ENCODE measurements around the gene SWI5. TPM values are rescaled to one million over a fixed set of nuclear protein-coding genes. Genes with fewer than 3 reads are reported as not detected.
A peak's percentile ranks its signal among the peaks of the same experiment; 100 is the strongest.

Gene SWI5
- total RNA-seq, 1 experiment from 2014 or later, result 68.8 TPM

- no peak for DNase-seq (ENCODE audit: low read depth)
These were observed 45.3 kb downstream of the SWI5 start for GRCh38 chr9:128321343-128321742.

- DNase-seq (ENCODE audit: low read depth), result no peak
These were observed 45.9 kb downstream of the SWI5 start for GRCh38 chr9:128321879-128322403.

DNA sequence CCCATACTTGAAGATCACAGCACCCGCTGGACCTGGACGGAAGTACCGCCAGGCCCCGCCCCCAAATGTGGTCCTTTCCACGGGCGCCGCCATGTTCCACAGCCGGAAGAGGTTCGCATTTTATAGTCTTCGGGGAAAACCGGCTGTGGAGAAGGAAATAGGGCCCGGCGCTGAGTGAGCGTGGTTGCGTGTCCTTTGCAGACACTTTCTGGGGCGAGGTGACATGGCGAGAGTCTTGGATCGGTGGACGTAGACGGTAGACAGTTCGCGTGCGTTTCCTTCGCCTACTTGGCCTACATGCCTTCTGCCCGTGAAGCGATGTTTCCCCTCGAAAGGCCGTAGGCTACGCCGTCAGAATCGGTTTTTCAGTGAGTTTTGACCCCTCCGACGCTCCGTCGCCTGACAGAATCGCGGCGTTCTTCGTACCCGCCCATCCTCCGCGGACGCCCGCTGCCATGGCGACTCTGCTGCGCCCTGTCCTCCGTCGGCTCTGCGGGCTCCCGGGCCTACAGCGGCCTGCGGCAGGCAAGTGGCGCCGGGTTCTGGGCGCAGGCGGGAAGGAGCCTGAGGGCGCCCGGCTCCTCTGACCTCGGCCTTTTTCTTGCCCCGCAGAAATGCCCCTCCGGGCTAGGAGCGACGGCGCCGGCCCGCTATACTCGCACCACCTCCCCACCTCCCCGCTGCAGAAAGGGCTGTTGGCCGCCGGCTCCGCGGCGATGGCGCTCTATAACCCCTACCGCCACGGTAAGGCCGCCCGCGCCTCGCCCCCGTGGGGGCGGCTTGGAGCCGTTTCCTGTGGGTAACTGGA lies 46.5 kb downstream of the SWI5 start, which contains the start of the genes COQ4 and TRUB2:
COQ4 (plus strand) TSS at position 436 of the 808 bp plus-strand sequence; CDS start at position 456, 20 bp downstream.
TRUB2 (minus strand) TSS at position 44 of the 808 bp plus-strand sequence; CDS start at position 5, 39 bp downstream.
- DNase-seq (ENCODE audit: low read depth), result peak; percentile 95

- peak; percentile 45 for DNase-seq (ENCODE audit: low read depth)
These were observed 47.2 kb downstream of the SWI5 start for GRCh38 chr9:128323212-128323730.

DNA sequence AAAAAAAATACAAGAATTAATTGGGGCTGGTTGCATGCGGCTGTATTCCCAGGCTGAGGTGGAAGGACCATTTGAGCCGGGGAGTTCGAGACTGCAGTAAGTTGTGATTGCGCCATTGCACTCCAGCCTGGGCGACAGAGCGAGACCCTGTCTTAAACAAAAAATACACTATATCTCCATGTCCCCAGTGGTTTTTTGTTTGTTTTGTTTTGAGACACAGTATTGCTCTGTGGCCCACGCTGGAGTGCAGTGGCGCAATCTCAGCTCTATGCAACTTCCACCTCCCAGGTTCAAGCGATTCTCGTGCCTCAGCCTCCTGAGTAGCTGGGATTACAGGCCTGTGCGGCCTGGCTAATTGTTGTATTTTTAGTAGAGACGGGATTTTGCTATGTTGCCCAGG lies 47.7 kb downstream of the SWI5 start:
- DNase-seq (ENCODE audit: low read depth), result no peak

GRCh38 chr9:128324401-128324800 lies 48.3 kb downstream of the SWI5 start:
- DNase-seq (ENCODE audit: low read depth), result no peak

GRCh38 chr9:128325629-128326028 lies 49.6 kb downstream of the SWI5 start:
- no peak for DNase-seq (ENCODE audit: low read depth)

DNA sequence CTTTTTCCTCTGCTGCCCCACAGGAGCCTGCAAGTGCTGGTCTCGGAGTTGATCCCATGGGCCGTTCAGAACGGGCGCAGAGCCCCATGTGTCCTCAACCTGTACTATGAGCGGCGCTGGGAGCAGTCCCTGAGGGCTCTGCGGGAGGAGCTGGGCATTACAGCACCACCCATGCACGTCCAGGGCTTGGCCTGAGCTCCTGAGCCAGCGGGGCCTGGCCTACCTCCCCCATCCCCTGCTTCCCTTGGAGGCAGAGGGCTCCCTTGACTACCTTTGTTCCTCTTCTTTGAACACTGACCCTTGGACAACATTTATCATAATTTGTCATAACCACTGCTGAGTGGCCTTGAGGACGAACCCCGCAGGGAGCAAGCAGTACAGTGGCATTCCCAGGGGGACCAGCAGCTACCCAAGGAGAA lies 57.4 kb downstream of the SWI5 start:
- DNase-seq (ENCODE audit: low read depth), result no peak

DNA sequence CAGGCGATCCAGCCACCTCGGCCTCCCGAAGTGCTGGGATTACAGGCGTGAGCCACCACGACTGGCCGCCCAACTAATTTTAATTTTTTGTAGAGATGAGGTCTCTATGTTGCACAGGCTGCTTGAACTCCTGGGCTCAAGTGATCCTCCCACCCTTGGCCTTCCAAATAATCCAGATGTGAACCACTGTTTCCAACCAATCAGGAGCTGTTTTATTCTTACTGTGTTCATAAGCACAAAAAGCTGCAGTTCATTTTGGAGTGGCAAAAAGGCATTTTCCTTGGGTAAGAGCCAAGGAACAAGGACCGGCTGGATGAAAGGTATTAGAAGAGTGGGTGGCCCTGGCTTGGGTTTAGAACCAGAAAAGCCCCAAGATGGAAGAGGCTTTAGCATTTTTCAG lies 59.1 kb downstream of the SWI5 start:
- DNase-seq (ENCODE audit: low read depth), result no peak

DNA sequence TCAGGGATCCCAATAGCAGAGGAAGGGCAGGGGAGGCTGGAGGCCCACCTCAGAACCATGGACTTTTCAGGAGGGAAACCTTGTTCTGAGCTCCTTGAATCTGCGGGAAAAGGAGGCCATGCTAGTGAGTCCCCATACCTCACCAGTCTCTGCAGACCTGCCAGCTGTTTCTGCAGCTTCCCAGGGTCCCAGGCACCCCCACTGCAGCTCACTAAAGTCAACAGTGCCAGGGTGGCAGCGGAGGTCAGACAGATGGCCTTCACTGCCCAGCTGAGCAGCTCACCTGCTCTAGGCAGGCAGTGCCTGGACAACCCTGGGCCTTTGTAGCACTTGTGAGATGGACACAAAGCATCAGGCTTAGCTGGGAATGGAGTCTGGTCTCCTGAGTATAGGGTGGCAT lies 59.8 kb downstream of the SWI5 start:
- no peak for DNase-seq (ENCODE audit: low read depth)

DNA sequence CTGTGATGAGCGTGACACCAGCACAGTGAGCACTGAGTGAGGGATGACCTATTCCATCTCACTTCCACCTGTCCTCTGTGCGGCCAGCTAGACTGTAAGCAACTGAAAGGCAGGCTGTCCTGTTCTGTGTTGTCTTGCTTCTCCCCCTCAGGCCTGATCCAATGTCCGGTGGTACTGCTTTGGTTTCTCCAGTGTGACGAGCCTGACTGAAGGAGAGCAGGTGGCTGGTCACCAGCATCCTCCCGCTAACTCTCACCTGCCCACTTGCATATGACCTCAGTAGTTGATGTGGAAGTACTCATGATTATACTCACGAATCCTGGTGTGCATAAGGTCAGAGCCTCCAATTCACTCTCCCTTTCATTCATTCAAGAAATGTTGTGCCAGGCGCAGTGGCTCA lies 61.9 kb downstream of the SWI5 start:
- no peak for DNase-seq (ENCODE audit: low read depth)

Other genes with a start within 250 kb of the SWI5 start
- gene NAIF1, start 209.0 kb upstream of the SWI5 start, total RNA-seq (2014; rRNA removed; shearing (Covaris generic)), result 10.5 and 13.7 TPM in 2 replicates
- gene SLC25A25, start 208.0 kb upstream of the SWI5 start, total RNA-seq (2014; rRNA removed; shearing (Covaris generic)), result 8.7 and 19.8 TPM in 2 replicates
- 34.9 and 53.8 TPM in 2 replicates for gene PTGES2, start 148.5 kb upstream of the SWI5 start, total RNA-seq (2014; rRNA removed; shearing (Covaris generic))
- 0.42 TPM in 1 of 2 replicates, not detected in the other for gene LCN2, start 126.8 kb upstream of the SWI5 start, total RNA-seq (2014; rRNA removed; shearing (Covaris generic))
- gene BBLN, start 116.0 kb upstream of the SWI5 start, total RNA-seq (2014; rRNA removed; shearing (Covaris generic)), result 289 and 427 TPM in 2 replicates
- 50.2 and 52.4 TPM in 2 replicates for gene CIZ1, start 84.7 kb upstream of the SWI5 start, total RNA-seq (2014; rRNA removed; shearing (Covaris generic))
- gene DNM1, start 72.9 kb upstream of the SWI5 start, total RNA-seq (2014; rRNA removed; shearing (Covaris generic)), result 14.0 and 18.3 TPM in 2 replicates
- gene GOLGA2, start 269 bp upstream of the SWI5 start, total RNA-seq (2014; rRNA removed; shearing (Covaris generic)), result 82.9 and 119 TPM in 2 replicates
- gene TRUB2, start 46.2 kb downstream of the SWI5 start, total RNA-seq (2014; rRNA removed; shearing (Covaris generic)), result 12.4 and 19.2 TPM in 2 replicates
- 54.8 and 59.2 TPM in 2 replicates for gene COQ4, start 46.6 kb downstream of the SWI5 start, total RNA-seq (2014; rRNA removed; shearing (Covaris generic))
- 21.3 and 23.7 TPM in 2 replicates for gene SLC27A4, start 64.3 kb downstream of the SWI5 start, total RNA-seq (2014; rRNA removed; shearing (Covaris generic))
- gene URM1, start 95.1 kb downstream of the SWI5 start, total RNA-seq (2014; rRNA removed; shearing (Covaris generic)), result 40.8 and 50.7 TPM in 2 replicates
- 15.5 and 24.1 TPM in 2 replicates for gene CERCAM, start 144.6 kb downstream of the SWI5 start, total RNA-seq (2014; rRNA removed; shearing (Covaris generic))
- 32.7 and 56.5 TPM in 2 replicates for gene ODF2, start 179.7 kb downstream of the SWI5 start, total RNA-seq (2014; rRNA removed; shearing (Covaris generic))
- 48.2 and 61.4 TPM in 2 replicates for gene GLE1, start 228.4 kb downstream of the SWI5 start, total RNA-seq (2014; rRNA removed; shearing (Covaris generic))

All from M059J (cell line).